Keratinocyte (primary cell): Measurements from ENCODE around the gene TWF1. TPM values are rescaled to one million over a fixed set of nuclear protein-coding genes. Genes with fewer than 3 reads are reported as not detected.
A peak's percentile ranks its signal among the peaks of the same experiment; 100 is the strongest.

ENCODE experiments used
- DNase-seq: peaks from one replicate; pipeline ENCODE4 v3.0.0-alpha.2; 2011; ENCODE audit warnings: low read depth, missing footprints, low spot score
- FAIRE-seq: peaks from 2 replicates; lab custom pipeline; 2011; peaks lifted over from hg19 to GRCh38; lab: Jason Lieb, UNC
- H2AFZ ChIP-seq: 2 replicates; pipeline ENCODE4 v1.6.0; 2012; ENCODE audit warnings: low read length, control low read depth, inconsistent platforms; ENCODE audit not compliant: control insufficient read depth
- H3K27ac ChIP-seq: 2 replicates; pipeline ENCODE4 v1.5.1; 2011; ENCODE audit warnings: low read length; ENCODE audit not compliant: control insufficient read depth, insufficient read depth
- H3K27me3 ChIP-seq: 3 replicates; pipeline ENCODE4 v1.6.0; 2011; ENCODE audit warnings: low read length; ENCODE audit not compliant: control insufficient read depth, insufficient read depth; ENCODE audit errors: extremely low read depth
- H3K36me3 ChIP-seq, 2 experiments: 2 replicates in 1 of 2; 3 replicates in 1 of 2; pipeline ENCODE4 v1.5.1; 2011; ENCODE audit warnings: low read length in 2 of 2, mild to moderate bottlenecking in 1 of 2; ENCODE audit not compliant: control insufficient read depth in 2 of 2, insufficient read depth in 2 of 2; ENCODE audit errors: extremely low read depth in 1 of 2
- H3K4me1 ChIP-seq: 3 replicates; pipeline ENCODE4 v1.5.1; 2011; ENCODE audit warnings: low read length; ENCODE audit not compliant: control insufficient read depth, insufficient read depth; ENCODE audit errors: extremely low read depth
- H3K4me2 ChIP-seq: 3 replicates; pipeline ENCODE4 v1.6.0; 2011; ENCODE audit warnings: low read depth, low read length; ENCODE audit not compliant: control insufficient read depth, insufficient read depth; ENCODE audit errors: extremely low read depth
- H3K4me3 ChIP-seq, 3 experiments: fragments of 200-600 bp in 1 of 3; sonication (generic) in 1 of 3; 2 replicates in 2 of 3; 3 replicates in 1 of 3; pipeline ENCODE4 v1.5.1; 2011 to 2016; ENCODE audit warnings: low read length in 3 of 3, mild to moderate bottlenecking in 3 of 3, control low read depth in 2 of 3, inconsistent platforms in 1 of 3, low read depth in 1 of 3, mixed read lengths in 1 of 3, mixed run types in 1 of 3, moderate library complexity in 1 of 3; ENCODE audit not compliant: control insufficient read depth in 2 of 3, insufficient read depth in 2 of 3; ENCODE audit errors: extremely low read depth in 1 of 3
- H3K79me2 ChIP-seq: 2 replicates; pipeline ENCODE4 v1.6.0; 2012; ENCODE audit warnings: low read length; ENCODE audit not compliant: control insufficient read depth, insufficient read depth
- H3K9ac ChIP-seq: 3 replicates; pipeline ENCODE4 v1.6.0; 2011; ENCODE audit warnings: low read length; ENCODE audit not compliant: control insufficient read depth, insufficient read depth; ENCODE audit errors: extremely low read depth
- H3K9me1 ChIP-seq: 3 replicates; pipeline ENCODE4 v1.6.0; 2011; ENCODE audit warnings: low read length; ENCODE audit not compliant: control insufficient read depth, insufficient read depth; ENCODE audit errors: extremely low read depth
- H3K9me3 ChIP-seq: 2 replicates; pipeline ENCODE4 v1.5.1; 2012; ENCODE audit warnings: low read depth, low read length; ENCODE audit not compliant: control insufficient read depth
- H4K20me1 ChIP-seq: 3 replicates; pipeline ENCODE4 v1.6.0; 2011; ENCODE audit warnings: low read length; ENCODE audit not compliant: control insufficient read depth, insufficient read depth; ENCODE audit errors: extremely low read depth
- EZH2 ChIP-seq: IDR thresholded peaks from one replicate; pipeline ENCODE4 v1.6.1; 2012; ENCODE audit warnings: inconsistent platforms, mild to moderate bottlenecking, low read length, moderate library complexity
- dilution Hi-C: fragments of 300-500 bp; cut with MboI; formaldehyde crosslinking; loops from one replicate; pipeline ENCODE4 v1.7.0; 2020; ENCODE audit warnings: low sequenced_read_pairs; ENCODE audit not compliant: extremely low pct_ligation_motif_present
- polyA plus RNA-seq, 5 experiments: library from polyadenylated mRNA; depleted of rRNA in 3 of 5; stranded (reverse) in 3 of 5; stranded (forward) in 1 of 5; unstranded in 1 of 5; fragments of >200 nt; gene quantifications; 1 replicate in 1 of 5; 2 replicates in 3 of 5; 3 replicates in 1 of 5; pipeline versions ENCODE4 v1.2.1 to v1.2.3, GENCODE V29; 2011 to 2012; ENCODE audit warnings: missing spikeins in 2 of 5, low read depth in 1 of 5, low replicate concordance in 1 of 5
- TF ChIP-seq, protein P1 (sequence below), 3 experiments: IDR thresholded peaks in 1 of 3; conservative IDR thresholded peaks in 1 of 3; optimal IDR thresholded peaks in 1 of 3; 2 replicates in 2 of 3; 3 replicates in 1 of 3; pipeline versions ENCODE3 to v1.5.1; 2011; ENCODE audit warnings: low read length in 3 of 3, mild to moderate bottlenecking in 3 of 3, moderate library complexity in 2 of 3, control low read depth in 1 of 3, inconsistent platforms in 1 of 3; ENCODE audit not compliant: insufficient read depth in 2 of 3; ENCODE audit errors: extremely low read depth in 1 of 3

Gene TWF1
- polyA plus RNA-seq, 1 donor (not counting 4 experiments of a cell fraction or from before 2014, with no cell fraction given), result 167 TPM

- Histone ChIP-seq H3K27ac (no peak overlapping the region), H3K27me3 (no peaks in the 10 kb centered on the region), H3K79me2 (no peaks in the 10 kb centered on the region), H3K9me3 (no peaks in the 10 kb centered on the region), H3K4me2 (peak overlapping the region; percentile 96), H3K9me1 (no peaks in the 10 kb centered on the region), H4K20me1 (no peaks in the 10 kb centered on the region), H3K4me1 (peaks cover 17% of the 10 kb centered on the region), H3K4me3 (no peak overlapping the region), H2AFZ (no peak overlapping the region), H3K36me3 (no peaks in the 10 kb centered on the region), H3K9ac (no peak overlapping the region)
- dilution Hi-C loops, result no loop called here
- peak; percentile 73 for FAIRE-seq
- TF ChIP-seq, protein P1, sequence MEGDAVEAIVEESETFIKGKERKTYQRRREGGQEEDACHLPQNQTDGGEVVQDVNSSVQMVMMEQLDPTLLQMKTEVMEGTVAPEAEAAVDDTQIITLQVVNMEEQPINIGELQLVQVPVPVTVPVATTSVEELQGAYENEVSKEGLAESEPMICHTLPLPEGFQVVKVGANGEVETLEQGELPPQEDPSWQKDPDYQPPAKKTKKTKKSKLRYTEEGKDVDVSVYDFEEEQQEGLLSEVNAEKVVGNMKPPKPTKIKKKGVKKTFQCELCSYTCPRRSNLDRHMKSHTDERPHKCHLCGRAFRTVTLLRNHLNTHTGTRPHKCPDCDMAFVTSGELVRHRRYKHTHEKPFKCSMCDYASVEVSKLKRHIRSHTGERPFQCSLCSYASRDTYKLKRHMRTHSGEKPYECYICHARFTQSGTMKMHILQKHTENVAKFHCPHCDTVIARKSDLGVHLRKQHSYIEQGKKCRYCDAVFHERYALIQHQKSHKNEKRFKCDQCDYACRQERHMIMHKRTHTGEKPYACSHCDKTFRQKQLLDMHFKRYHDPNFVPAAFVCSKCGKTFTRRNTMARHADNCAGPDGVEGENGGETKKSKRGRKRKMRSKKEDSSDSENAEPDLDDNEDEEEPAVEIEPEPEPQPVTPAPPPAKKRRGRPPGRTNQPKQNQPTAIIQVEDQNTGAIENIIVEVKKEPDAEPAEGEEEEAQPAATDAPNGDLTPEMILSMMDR (optimal IDR thresholded peaks at IDR 0.05 in 1 of 3, IDR thresholded peaks at IDR 0.05 in 1 of 3, conservative IDR thresholded peaks at IDR 0.05 in 1 of 3; ENCODE audit: extremely low read depth in 1 of 3, insufficient read depth in 2 of 3, low read length in 3 of 3), result no peak
- no peak for TF ChIP-seq EZH2
- no peak for DNase-seq
Measured at GRCh38 chr12:43812926-43813325, 6.8 kb upstream of the TWF1 start.

DNA sequence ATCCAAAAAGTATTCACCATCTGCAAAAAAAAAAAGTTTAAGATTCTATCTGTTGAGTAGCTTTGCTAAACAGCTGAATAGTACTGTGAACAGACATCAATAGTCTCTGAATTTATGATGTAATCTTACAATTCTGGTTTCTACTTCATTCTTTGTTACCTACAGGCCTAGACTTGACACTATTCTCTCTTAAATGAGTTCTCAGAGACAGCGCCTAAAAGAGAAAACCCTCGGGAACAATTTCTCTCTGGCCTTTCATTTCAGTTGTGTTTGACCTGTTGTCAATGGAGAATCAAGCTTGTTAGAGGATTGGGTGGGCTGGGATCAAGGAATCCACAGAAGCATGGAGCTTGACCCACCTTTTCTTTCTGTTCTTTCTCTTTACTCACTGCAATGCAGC, 5.9 kb upstream of the TWF1 start:
- H4K20me1 ChIP-seq, result no peaks in the 10 kb centered on the region
- peak overlapping the region; percentile 96 for H3K4me2 ChIP-seq
- H3K4me3 ChIP-seq, result peak overlapping the region in 2 of 3 experiments; percentile 39 to 66
- H3K4me1 ChIP-seq, result peaks cover 24% of the 10 kb centered on the region
- no peaks in the 10 kb centered on the region for H3K27me3 ChIP-seq
- H3K79me2 ChIP-seq, result no peaks in the 10 kb centered on the region
- no peaks in the 10 kb centered on the region for H3K9me3 ChIP-seq
- FAIRE-seq (no peak), DNase-seq (no peak)
- H2AFZ ChIP-seq, result peak overlapping the region; percentile 95
- H3K36me3 ChIP-seq, result no peaks in the 10 kb centered on the region
- H3K9me1 ChIP-seq, result no peaks in the 10 kb centered on the region
- peak overlapping the region; percentile 74 for H3K27ac ChIP-seq
- dilution Hi-C loops, result no loop called here
- TF ChIP-seq, protein P1 (optimal IDR thresholded peaks at IDR 0.05 in 1 of 3, IDR thresholded peaks at IDR 0.05 in 1 of 3, conservative IDR thresholded peaks at IDR 0.05 in 1 of 3; ENCODE audit: extremely low read depth in 1 of 3, insufficient read depth in 2 of 3, low read length in 3 of 3), result no peak
- TF ChIP-seq EZH2, result no peak
- peak overlapping the region; percentile 49 for H3K9ac ChIP-seq
